HG03378 (cell line): Measurements from ENCODE around the gene PARP16.

Experiments used
- ATAC-seq: cut with Tn5 transposase; IDR thresholded peaks from one replicate; pipeline ENCODE4 v1.9.1; 2021; ENCODE audit warnings: mild to moderate bottlenecking, moderate library complexity; ENCODE audit not compliant: unreplicated experiment

Gene PARP16

GRCh38 chr15:65208647-65209046 is 78.0 kb downstream of the PARP16 start:
- ATAC-seq: no peak
